H9 (cell line): ENCODE data around the gene ZNF638. TPM values are rescaled to one million over a fixed set of nuclear protein-coding genes. Genes with fewer than 3 reads are reported as not detected.

Source experiments
- DNase-seq: peaks from one replicate; pipeline ENCODE4 v3.0.0-alpha.2; 2017
- H2AFZ ChIP-seq: one replicate; pipeline ENCODE4 v1.6.1; 2013; ENCODE audit warnings: mild to moderate bottlenecking, low read length, control low read depth, moderate library complexity
- H2AK5ac ChIP-seq: 2 replicates; pipeline ENCODE4 v1.6.1; 2013; ENCODE audit warnings: low read length, control low read depth, mixed read lengths; ENCODE audit not compliant: insufficient read length
- H2BK120ac ChIP-seq: one replicate; pipeline ENCODE4 v1.6.1; 2013; ENCODE audit warnings: low read depth, mild to moderate bottlenecking, low read length, control low read depth, inconsistent platforms; ENCODE audit not compliant: poor library complexity, severe bottlenecking
- H2BK12ac ChIP-seq: 2 replicates; pipeline ENCODE4 v1.6.1; 2013; ENCODE audit warnings: low read length, control low read depth, mixed read lengths, low read depth; ENCODE audit not compliant: insufficient read length
- H2BK15ac ChIP-seq: 2 replicates; pipeline ENCODE4 v1.6.1; 2013; ENCODE audit warnings: low read depth, low read length, control low read depth
- H2BK20ac ChIP-seq: one replicate; pipeline ENCODE4 v1.6.1; 2013; ENCODE audit warnings: low read depth, mild to moderate bottlenecking, low read length, control low read depth, inconsistent platforms; ENCODE audit not compliant: poor library complexity, severe bottlenecking
- H2BK5ac ChIP-seq: 2 replicates; pipeline ENCODE4 v1.6.1; 2013; ENCODE audit warnings: low read length, control low read depth, mixed read lengths; ENCODE audit not compliant: insufficient read length
- H3K14ac ChIP-seq: 2 replicates; pipeline ENCODE4 v1.6.1; 2013; ENCODE audit warnings: low read length, control low read depth; ENCODE audit not compliant: insufficient read depth
- H3K18ac ChIP-seq: 2 replicates; pipeline ENCODE4 v1.6.1; 2013; ENCODE audit warnings: low read depth, mild to moderate bottlenecking, mixed read lengths, low read length, control low read depth; ENCODE audit not compliant: insufficient read length
- H3K23ac ChIP-seq: 2 replicates; pipeline ENCODE4 v1.6.1; 2013; ENCODE audit warnings: low read length, control low read depth, mixed read lengths, low read depth; ENCODE audit not compliant: insufficient read length
- H3K23me2 ChIP-seq: 2 replicates; pipeline ENCODE4 v1.6.1; 2013; ENCODE audit warnings: low read depth, mild to moderate bottlenecking, mixed read lengths, low read length, control low read depth; ENCODE audit not compliant: insufficient read length, poor library complexity, severe bottlenecking
- H3K27ac ChIP-seq: 2 replicates; pipeline ENCODE4 v1.5.1; 2013; ENCODE audit warnings: low read length, control low read depth, mixed read lengths, low read depth; ENCODE audit not compliant: insufficient read length
- H3K27me3 ChIP-seq: 2 replicates; pipeline ENCODE4 v1.6.1; 2013; ENCODE audit warnings: low read length, control low read depth, inconsistent platforms; ENCODE audit not compliant: insufficient read depth
- H3K4ac ChIP-seq: 2 replicates; pipeline ENCODE4 v1.6.1; 2013; ENCODE audit warnings: low read depth, mild to moderate bottlenecking, control low read depth, inconsistent platforms, low read length, moderate library complexity
- H3K4me1 ChIP-seq: 2 replicates; pipeline ENCODE4 v1.6.1; 2013; ENCODE audit warnings: low read length, control low read depth, inconsistent platforms; ENCODE audit not compliant: insufficient read depth
- H3K4me2 ChIP-seq: 2 replicates; pipeline ENCODE4 v1.6.1; 2013; ENCODE audit warnings: low read length, control low read depth, mixed read lengths; ENCODE audit not compliant: insufficient read length, insufficient read depth
- H3K56ac ChIP-seq: 2 replicates; pipeline ENCODE4 v1.6.1; 2013; ENCODE audit warnings: low read depth, mild to moderate bottlenecking, mixed read lengths, low read length, control low read depth; ENCODE audit not compliant: insufficient read length
- H3K79me1 ChIP-seq: 2 replicates; pipeline ENCODE4 v1.6.1; 2013; ENCODE audit warnings: low read depth, mild to moderate bottlenecking, moderate library complexity, low read length, control low read depth, inconsistent platforms; ENCODE audit not compliant: insufficient read depth, poor library complexity, severe bottlenecking
- H3K79me2 ChIP-seq: 2 replicates; pipeline ENCODE4 v1.6.1; 2013; ENCODE audit warnings: low read length, control low read depth, inconsistent platforms; ENCODE audit not compliant: insufficient read depth
- H3K9ac ChIP-seq: 2 replicates; pipeline ENCODE4 v1.6.1; 2013; ENCODE audit warnings: low read length, control low read depth, mixed read lengths; ENCODE audit not compliant: insufficient read length; ENCODE audit errors: extremely low read depth
- H3K9me3 ChIP-seq: one replicate; pipeline ENCODE4 v1.6.1; 2013; ENCODE audit warnings: low read depth, low read length, inconsistent platforms; ENCODE audit not compliant: control insufficient read depth
- H3T11ph ChIP-seq: one replicate; pipeline ENCODE4 v1.6.1; 2013; ENCODE audit warnings: mild to moderate bottlenecking, low read length, control low read depth, inconsistent platforms
- H4K20me1 ChIP-seq: one replicate; pipeline ENCODE4 v1.6.1; 2013; ENCODE audit not compliant: control insufficient read depth, insufficient read length, insufficient read depth
- H4K5ac ChIP-seq: 2 replicates; pipeline ENCODE4 v1.6.1; 2013; ENCODE audit warnings: low read depth, mild to moderate bottlenecking, mixed read lengths, low read length, control low read depth; ENCODE audit not compliant: insufficient read length
- H4K8ac ChIP-seq: replicated peaks from 2 replicates; pipeline ENCODE4 v1.6.1; 2013; ENCODE audit warnings: low read length, control low read depth, mixed read lengths, low read depth; ENCODE audit not compliant: insufficient read length
- H4K91ac ChIP-seq: 2 replicates; pipeline ENCODE4 v1.6.1; 2013; ENCODE audit warnings: low read depth, mild to moderate bottlenecking, moderate library complexity, mixed read lengths, low read length, control low read depth; ENCODE audit not compliant: insufficient read length
- H3K27ac Mint-ChIP-seq, 3 experiments: 2 replicates in 2 of 3; 3 replicates in 1 of 3; pipeline ENCODE4 v1.8.0; 2020 to 2021; ENCODE audit warnings: mixed read lengths in 3 of 3, mild to moderate bottlenecking in 1 of 3, moderate library complexity in 1 of 3
- H3K27me3 Mint-ChIP-seq: 2 replicates; pipeline ENCODE4 v1.8.0; 2021; ENCODE audit warnings: low read depth, mild to moderate bottlenecking, moderate library complexity, mixed read lengths
- H3K36me3 Mint-ChIP-seq, 3 experiments: 2 replicates in 2 of 3; 3 replicates in 1 of 3; pipeline ENCODE4 v1.8.0; 2020 to 2021; ENCODE audit warnings: low read depth in 3 of 3, mixed read lengths in 3 of 3; ENCODE audit not compliant: insufficient read depth in 1 of 3
- H3K4me1 Mint-ChIP-seq, 2 experiments: 2 replicates each; pipeline ENCODE4 v1.8.0; 2020; ENCODE audit warnings: mixed read lengths in 2 of 2
- H3K4me3 Mint-ChIP-seq, 2 experiments: 2 replicates in 1 of 2; 3 replicates in 1 of 2; pipeline ENCODE4 v1.8.0; 2020 to 2021; ENCODE audit warnings: mild to moderate bottlenecking in 2 of 2, mixed read lengths in 2 of 2, moderate library complexity in 1 of 2
- H3K9me3 Mint-ChIP-seq, 2 experiments: 2 replicates in 1 of 2; 3 replicates in 1 of 2; pipeline ENCODE4 v1.8.0; 2020; ENCODE audit warnings: mild to moderate bottlenecking in 2 of 2, mixed read lengths in 2 of 2, moderate library complexity in 1 of 2
- CTCF ChIP-seq: fragments of 200-600 bp; sonication (generic); conservative IDR thresholded peaks from 3 replicates; pipeline ENCODE4 v1.8.0; 2021; ENCODE audit warnings: antibody characterized with exemption, mild to moderate bottlenecking
- WGBS: extraction: QIAGEN DNeasy Blood & Tissue Kit; methylation state at CpG from one replicate; pipeline ENCODE4 v1.1.7; 2013; ENCODE audit warnings: missing lambda C conversion rate, low lambda C conversion rate, mixed read lengths; ENCODE audit not compliant: insufficient read length; ENCODE audit errors: extremely low coverage; 5-methylcytosine and 5-hydroxymethylcytosine counted together
- total RNA-seq: library from RNA; stranded (reverse); gene quantifications from 2 replicates; pipeline ENCODE4 v1.2.1, GENCODE V29; 2021

Gene ZNF638
- total RNA-seq, 1 experiment from 2014 or later = 146 TPM

GRCh38 chr2:71423817-71424420, 92.3 kb downstream of the ZNF638 start:
- no peak overlapping the region for H3K27ac ChIP-seq
- no peaks in the 10 kb centered on the region for H4K20me1 ChIP-seq
- H3K18ac ChIP-seq = no peak overlapping the region
- H3K27me3 ChIP-seq = no peaks in the 10 kb centered on the region
- H3K9me3 ChIP-seq = no peaks in the 10 kb centered on the region
- DNase-seq = no peak
- Mint-ChIP-seq H3K36me3 (peaks cover 35 to 60% (median 60%) of the 10 kb centered on the region in 3 experiments), H3K27ac (peak overlapping the region in 2 of 3 experiments; percentile 3 to 56; a peak in 2 of 7 replicates), H3K4me1 (peaks cover 0 to 3% of the 10 kb centered on the region in 2 experiments; a peak in 2 of 4 replicates), H3K9me3 (no peaks in the 10 kb centered on the region), H3K4me3 (no peak overlapping the region), H3K27me3 (no peaks in the 10 kb centered on the region)
- no peak overlapping the region for H4K5ac ChIP-seq
- no peak overlapping the region for H2BK12ac ChIP-seq
- H2BK120ac ChIP-seq = no peak overlapping the region
- H4K91ac ChIP-seq = no peak overlapping the region
- no peak overlapping the region for H3K9ac ChIP-seq
- H3T11ph ChIP-seq = no peak overlapping the region
- peaks cover 2% of the 10 kb centered on the region for H3K79me1 ChIP-seq
- H3K23me2 ChIP-seq = no peaks in the 10 kb centered on the region
- no peaks in the 10 kb centered on the region for H3K4me1 ChIP-seq
- H4K8ac ChIP-seq = no peak overlapping the region
- no peak for TF ChIP-seq CTCF
- H3K56ac ChIP-seq = no peak overlapping the region
- no peak overlapping the region for H3K14ac ChIP-seq
- no peak overlapping the region for H3K4ac ChIP-seq
- H2BK5ac ChIP-seq = no peak overlapping the region
- H3K23ac ChIP-seq = no peak overlapping the region
- no peak overlapping the region for H2BK15ac ChIP-seq
- H2AK5ac ChIP-seq = no peak overlapping the region
- no peak overlapping the region for H2AFZ ChIP-seq
- no peaks in the 10 kb centered on the region for H3K79me2 ChIP-seq
- no peak overlapping the region for H2BK20ac ChIP-seq
- WGBS = no CpG with 5 or more reads among the region's 3 CpGs
- no peak overlapping the region for H3K4me2 ChIP-seq
